Measurements from ENCODE around the gene CLOCK.

- TF ChIP-seq CTCF (IDR thresholded peaks at IDR 0.05) (no peak), ZFX (IDR thresholded peaks at IDR 0.05; ENCODE audit: borderline replicate concordance) (no peak)
Measured at GRCh38 chr4:55545151-55545550, 1.6 kb downstream of the CLOCK start.

All from 22Rv1 (cell line).